Psoas muscle (tissue), 8 donors: ENCODE results near the gene LMLN. TPM values are rescaled to one million over a fixed set of nuclear protein-coding genes. Genes with fewer than 3 reads are reported as not detected.

Experiments used
- ATAC-seq, 4 donors: fragments of 200-7000 bp; cut with Tn5 transposase; one replicate each; pipeline ENCODE4 v1.9.1; 2020; ENCODE audit warnings: moderate library complexity in 3 of 4, mild to moderate bottlenecking in 2 of 4
- DNase-seq, 2 donors: peaks; one replicate each; pipeline ENCODE4 v3.0.0-alpha.2; 2020
- H3K27ac ChIP-seq: fragments of 200-600 bp; one replicate; pipeline ENCODE4 v1.8.0; 2022
- H3K27me3 ChIP-seq, 3 donors: fragments of 200-600 bp in 1 of 3; one replicate each; pipeline versions ENCODE4 v1.6.1 to v1.8.0; 2013 to 2022; ENCODE audit warnings: low read length in 2 of 3, mild to moderate bottlenecking in 2 of 3, moderate library complexity in 1 of 3; ENCODE audit not compliant: insufficient read depth in 3 of 3
- H3K36me3 ChIP-seq, 2 donors: fragments of 200-600 bp in 1 of 2; one replicate each; pipeline versions ENCODE4 v1.6.1 to v1.8.0; 2013 to 2022; ENCODE audit warnings: low read depth in 1 of 2, mild to moderate bottlenecking in 1 of 2, moderate library complexity in 1 of 2; ENCODE audit not compliant: insufficient read depth in 1 of 2
- H3K4me1 ChIP-seq: fragments of 200-600 bp; one replicate; pipeline ENCODE4 v1.8.0; 2022
- H3K4me3 ChIP-seq: fragments of 200-600 bp; one replicate; pipeline ENCODE4 v1.8.0; 2022; ENCODE audit warnings: mild to moderate bottlenecking
- H3K9me3 ChIP-seq: fragments of 200-600 bp; one replicate; pipeline ENCODE4 v1.8.0; 2022
- WGBS, 3 donors: extraction: QIAGEN DNeasy Blood & Tissue Kit; methylation state at CpG; one replicate each; pipeline versions ENCODE4 v1.1.6 to v1.1.7; 2013; 5-methylcytosine and 5-hydroxymethylcytosine counted together
- intact Hi-C, 2 donors: fragments of 100-400 bp; cut with DNase I; formaldehyde crosslinking; loops; one replicate each; pipeline versions ENCODE4 v1.11.0 to v1.14.2; 2022
- polyA plus RNA-seq, 3 donors: library from polyadenylated mRNA; stranded (reverse); fragments of 200-250 nt; gene quantifications; one replicate each; pipeline ENCODE4 v1.2.3, GENCODE V29; 2013
- total RNA-seq, 4 donors: library from RNA; stranded (reverse); fragmentation: NEBNext Ultra II Directional in 2 of 4; extraction: Animal tissue kit (Norgen Biotek cat#: 25700) in 2 of 4; gene quantifications; one replicate each; pipeline versions ENCODE4 v1.2.1 to v1.2.4, GENCODE V29; 2021 to 2023
- TF ChIP-seq, protein P1 (sequence below): fragments of 200-600 bp; IDR thresholded peaks from one replicate; pipeline ENCODE4 v1.8.0; 2022; ENCODE audit warnings: antibody characterized with exemption
- donor health status: healthy with polysubstance abuse.
- donor health status: DM: no; HTN: no; CAD: no; lungs with moderate emphysema.
- donor health status: Bipolar disorder and iron deficiency.
- donor health status: healthy.
- donor health status: DM: yes; HTN: yes; CAD: no.
- donor health status: DM: no; HTN: no; CAD: no.
- donor health status: DM: no; HTN: no; CAD: no.
- donor health status: DM: yes; HTN: yes; CAD: no.

The LMLN gene
- total and polyA plus RNA-seq, 7 donors, result 1.5 to 8.3 (median 5.0) TPM

DNA sequence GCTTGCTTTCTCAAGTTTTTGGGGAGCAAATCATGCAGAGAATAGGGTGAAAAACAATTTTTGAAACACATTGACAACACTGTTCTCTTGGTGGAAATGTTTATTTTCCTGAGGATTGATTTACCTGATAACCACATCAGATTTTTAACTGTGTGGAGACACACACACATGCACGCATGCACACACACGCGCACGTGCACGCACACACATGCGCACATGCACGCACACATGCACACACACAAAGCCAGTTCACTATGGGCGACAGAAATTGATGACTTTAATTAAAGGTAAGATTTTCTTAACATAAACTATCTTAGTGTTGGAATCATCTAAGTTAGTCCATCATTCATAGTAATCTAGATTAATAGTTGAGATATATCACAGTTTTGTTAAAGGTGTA, 15.3 kb downstream of the LMLN start:
- no peak for ATAC-seq
- TF ChIP-seq, protein P1, sequence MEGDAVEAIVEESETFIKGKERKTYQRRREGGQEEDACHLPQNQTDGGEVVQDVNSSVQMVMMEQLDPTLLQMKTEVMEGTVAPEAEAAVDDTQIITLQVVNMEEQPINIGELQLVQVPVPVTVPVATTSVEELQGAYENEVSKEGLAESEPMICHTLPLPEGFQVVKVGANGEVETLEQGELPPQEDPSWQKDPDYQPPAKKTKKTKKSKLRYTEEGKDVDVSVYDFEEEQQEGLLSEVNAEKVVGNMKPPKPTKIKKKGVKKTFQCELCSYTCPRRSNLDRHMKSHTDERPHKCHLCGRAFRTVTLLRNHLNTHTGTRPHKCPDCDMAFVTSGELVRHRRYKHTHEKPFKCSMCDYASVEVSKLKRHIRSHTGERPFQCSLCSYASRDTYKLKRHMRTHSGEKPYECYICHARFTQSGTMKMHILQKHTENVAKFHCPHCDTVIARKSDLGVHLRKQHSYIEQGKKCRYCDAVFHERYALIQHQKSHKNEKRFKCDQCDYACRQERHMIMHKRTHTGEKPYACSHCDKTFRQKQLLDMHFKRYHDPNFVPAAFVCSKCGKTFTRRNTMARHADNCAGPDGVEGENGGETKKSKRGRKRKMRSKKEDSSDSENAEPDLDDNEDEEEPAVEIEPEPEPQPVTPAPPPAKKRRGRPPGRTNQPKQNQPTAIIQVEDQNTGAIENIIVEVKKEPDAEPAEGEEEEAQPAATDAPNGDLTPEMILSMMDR, result no peak

GRCh38 chr3:197983076-197983475, 23.1 kb downstream of the LMLN start:
- Histone ChIP-seq H3K4me1 (no peaks in the 10 kb centered on the region), H3K36me3 (peaks cover 0 to 34% of the 10 kb centered on the region in 2 donors), H3K4me3 (no peak overlapping the region), H3K27me3 (no peaks in the 10 kb centered on the region), H3K9me3 (no peaks in the 10 kb centered on the region), H3K27ac (no peak overlapping the region)
- DNase-seq (no peak), ATAC-seq (no peak)
- WGBS, 3 donors, result 97 to 100% (median 98%) methylated on average over 1 of the region's 1 CpG
- intact Hi-C loops, result no loop called here
- TF ChIP-seq, protein P1, result no peak

More for the DNA sequence above, 15.3 kb downstream of the LMLN start:
- intact Hi-C loops, result no loop called here
- WGBS, 3 donors, result 97 to 98% (median 97%) methylated on average over 8 of the region's 8 CpGs
- Histone ChIP-seq H3K4me1 (no peaks in the 10 kb centered on the region), H3K4me3 (no peak overlapping the region), H3K27me3 (no peaks in the 10 kb centered on the region), H3K36me3 (peaks cover 0 to 43% of the 10 kb centered on the region in 2 donors), H3K9me3 (no peaks in the 10 kb centered on the region), H3K27ac (no peak overlapping the region)
- DNase-seq, result no peak

DNA sequence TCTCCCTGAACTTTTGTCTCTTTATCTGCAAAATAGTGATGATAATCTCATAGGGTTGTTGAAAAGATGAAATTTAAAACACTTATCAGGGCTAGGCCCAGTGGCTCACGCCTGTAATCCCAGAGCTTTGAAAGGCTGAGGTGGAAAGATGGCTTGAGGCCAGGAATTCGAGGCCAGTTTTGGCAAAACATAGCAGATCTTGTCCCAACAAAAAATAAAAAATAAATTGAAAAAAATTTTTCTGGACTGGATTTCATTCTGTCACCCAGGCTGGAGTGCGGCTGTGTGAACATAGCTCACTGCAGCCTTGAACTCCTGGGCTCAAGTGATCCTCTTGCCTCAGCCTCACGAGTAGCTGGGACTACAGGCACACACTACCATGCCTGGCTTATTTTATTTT, 29.6 kb downstream of the LMLN start:
- ATAC-seq (no peak), DNase-seq (no peak)
- TF ChIP-seq, protein P1, result no peak
- Histone ChIP-seq H3K4me3 (no peak overlapping the region), H3K27me3 (no peaks in the 10 kb centered on the region), H3K9me3 (no peaks in the 10 kb centered on the region), H3K36me3 (peaks cover 0 to 19% of the 10 kb centered on the region in 2 donors), H3K27ac (no peak overlapping the region), H3K4me1 (no peaks in the 10 kb centered on the region)
- 64 to 71% (median 70%) methylated on average over 4 of the region's 4 CpGs for WGBS, 3 donors
- intact Hi-C loops, result no loop called here

DNA sequence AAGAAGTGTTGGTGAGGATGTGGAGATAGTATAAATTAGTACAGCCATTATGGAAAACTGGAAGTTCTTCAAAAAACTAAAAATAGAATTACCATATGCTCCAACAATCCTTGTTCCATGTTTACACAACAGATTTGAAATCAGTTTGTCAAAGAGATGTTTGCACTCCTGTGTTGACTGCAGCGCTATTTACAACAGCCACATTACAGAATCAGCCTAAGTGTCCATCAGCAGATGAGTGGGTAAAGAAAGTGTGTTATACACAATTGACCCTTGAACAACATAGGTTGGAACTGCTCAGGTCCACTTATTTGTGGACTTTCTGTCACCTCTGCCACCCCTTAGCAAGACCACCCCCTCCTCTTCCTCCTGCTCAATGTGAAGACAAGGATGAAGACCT, 34.7 kb downstream of the LMLN start:
- Histone ChIP-seq H3K9me3 (no peaks in the 10 kb centered on the region), H3K27ac (no peak overlapping the region), H3K36me3 (peaks cover 0 to 28% of the 10 kb centered on the region in 2 donors), H3K4me3 (no peak overlapping the region), H3K27me3 (no peaks in the 10 kb centered on the region), H3K4me1 (no peaks in the 10 kb centered on the region)
- TF ChIP-seq, protein P1, result no peak
- DNase-seq (no peak), ATAC-seq (no peak)
- 96 to 100% (median 97%) methylated on average over 1 of the region's 1 CpG for WGBS, 3 donors
- intact Hi-C loops, result no loop called here

DNA sequence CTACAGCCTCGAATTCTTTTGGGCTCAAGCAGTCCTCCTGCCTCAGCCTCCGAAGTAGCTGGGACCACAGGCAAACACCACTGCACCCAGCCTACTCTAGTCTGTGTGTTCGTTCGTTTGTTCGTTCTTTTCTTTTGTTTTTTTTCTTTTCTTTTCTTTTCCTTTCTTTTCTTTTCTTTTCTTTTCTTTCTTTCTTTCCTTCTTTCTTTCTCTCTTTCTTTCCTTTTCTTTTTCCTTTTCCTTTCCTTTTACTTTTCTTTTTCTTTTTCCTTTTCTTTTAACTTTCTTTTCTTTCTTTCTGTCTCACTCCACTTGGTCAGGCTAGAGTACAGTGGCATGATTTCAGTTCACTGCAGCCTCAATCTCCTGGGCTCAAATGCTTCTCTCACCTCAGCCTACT, 36.8 kb downstream of the LMLN start:
- H3K36me3 ChIP-seq, result peaks cover 0 to 36% of the 10 kb centered on the region in 2 donors
- no peak for ATAC-seq

More for the DNA sequence above, 36.8 kb downstream of the LMLN start:
- Histone ChIP-seq H3K4me3 (no peak overlapping the region), H3K9me3 (no peaks in the 10 kb centered on the region), H3K27me3 (no peaks in the 10 kb centered on the region), H3K4me1 (no peaks in the 10 kb centered on the region), H3K27ac (no peak overlapping the region)
- DNase-seq, result no peak
- TF ChIP-seq, protein P1, result no peak
- 78 to 89% (median 89%) methylated on average over 5 of the region's 5 CpGs for WGBS, 3 donors
- intact Hi-C loops, result no loop called here
